GM21737 (cell line): ENCODE data around the gene CNPPD1.

Experiments used
- ATAC-seq: cut with Tn5 transposase; IDR thresholded peaks from one replicate; pipeline ENCODE4 v1.9.1; 2021; ENCODE audit warnings: mild to moderate bottlenecking, moderate library complexity; ENCODE audit not compliant: unreplicated experiment

CNPPD1 gene

DNA sequence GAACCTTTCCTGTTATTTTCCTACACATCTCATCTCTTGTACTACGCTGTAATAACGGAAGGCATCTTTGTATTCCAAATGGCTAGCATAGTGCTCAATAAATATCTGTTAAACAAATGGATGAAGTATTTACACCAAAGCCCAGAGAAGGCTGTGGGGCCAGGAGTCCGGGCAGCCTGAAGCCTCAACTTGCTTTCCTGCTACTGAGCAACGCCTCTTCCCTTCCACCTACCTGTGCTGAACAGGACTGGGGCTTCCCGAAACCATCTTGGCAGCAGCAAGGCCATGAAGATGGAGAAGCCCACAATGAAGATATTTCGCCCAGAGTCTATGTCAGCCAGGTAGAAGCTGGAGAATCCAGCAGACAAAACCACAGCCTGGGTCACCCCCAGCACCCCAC lies 13.6 kb downstream of the CNPPD1 start:
- no peak for ATAC-seq

DNA sequence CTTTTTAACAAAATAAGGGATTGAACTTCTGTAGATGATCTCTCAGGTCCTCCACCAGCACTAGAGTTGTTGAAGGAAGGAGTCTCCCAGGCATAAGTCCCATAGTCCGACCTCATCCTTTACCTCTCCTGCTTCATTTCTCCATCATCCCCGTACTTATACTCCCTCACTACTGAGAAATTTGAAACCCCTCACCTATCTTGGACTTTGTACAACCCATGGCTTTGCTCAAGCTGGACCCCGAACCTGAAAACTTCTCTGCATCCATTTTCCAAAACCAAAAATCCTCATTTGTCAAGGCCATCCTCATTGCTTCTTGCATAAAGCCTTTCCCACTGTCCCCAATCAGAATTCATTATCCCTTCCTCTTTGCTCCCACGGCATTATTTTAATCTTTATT lies 15.6 kb downstream of the CNPPD1 start:
- ATAC-seq, result no peak

DNA sequence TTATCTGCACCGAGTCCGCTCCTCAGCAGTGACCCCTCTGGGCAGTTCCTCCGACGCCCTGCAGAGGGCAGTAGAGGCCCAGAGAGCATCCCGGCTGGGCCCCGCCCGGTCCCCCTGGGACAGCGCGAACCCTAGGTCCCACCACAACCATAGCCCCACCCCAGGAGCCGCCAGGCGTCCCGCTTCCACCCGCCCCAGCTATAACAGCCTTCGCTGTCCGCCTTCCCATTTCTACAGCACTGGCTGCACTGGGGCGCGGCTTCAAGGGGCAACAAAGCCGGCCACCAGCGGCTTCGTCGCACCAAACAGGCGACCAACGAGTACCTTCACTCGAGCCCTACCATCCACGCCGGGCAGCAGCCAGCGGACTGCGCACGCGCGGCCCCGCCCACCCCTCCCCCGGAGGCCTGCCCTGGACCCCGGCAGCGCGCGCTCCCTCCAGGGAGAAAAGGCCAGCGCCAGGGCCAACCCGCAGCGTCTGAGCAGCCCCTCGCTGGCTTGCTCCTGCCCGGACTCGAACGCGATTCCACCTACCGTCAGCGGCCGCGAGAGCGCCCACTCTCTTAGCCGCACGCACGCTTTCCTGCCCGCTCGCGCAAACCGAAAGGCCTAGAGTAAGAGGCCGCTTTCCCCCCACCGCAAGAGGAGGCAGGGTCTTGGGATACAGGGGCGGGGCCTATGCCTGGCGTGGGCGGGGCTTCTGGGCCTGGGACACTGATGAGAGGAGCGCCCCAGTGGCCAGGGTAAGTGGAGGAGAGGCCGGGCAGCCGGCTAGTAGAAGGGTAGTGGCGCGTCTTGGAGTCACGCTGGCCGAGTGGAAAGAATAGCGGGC lies 16.3 kb downstream of the CNPPD1 start, which contains the start of gene NHEJ1:
Gene NHEJ1 (minus strand): TSS at position 630 of the 832 bp plus-strand sequence. CDS start 2,453 bp downstream, outside the sequence.
- ATAC-seq, result peak; percentile 84

DNA sequence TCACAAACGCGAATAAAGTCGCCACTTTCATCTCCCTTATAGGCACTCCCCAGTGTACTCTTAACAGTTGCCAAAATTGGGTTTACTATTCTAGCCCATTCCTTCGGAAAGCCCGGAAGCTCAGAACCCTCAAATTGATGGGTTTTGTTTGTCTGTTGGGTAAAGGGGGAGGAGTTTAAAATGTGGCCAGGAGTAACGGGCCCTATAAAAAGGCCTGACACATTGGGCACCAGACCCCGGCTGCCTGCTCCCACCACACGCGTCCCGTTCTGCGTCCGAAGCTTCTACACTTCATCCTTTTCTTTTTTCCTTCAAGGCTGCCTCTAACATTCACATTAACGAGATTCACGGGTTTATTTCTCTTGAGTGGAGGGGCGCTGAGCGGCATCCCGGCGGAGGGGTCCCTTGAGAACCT lies 16.9 kb downstream of the CNPPD1 start:
- no peak for ATAC-seq

DNA sequence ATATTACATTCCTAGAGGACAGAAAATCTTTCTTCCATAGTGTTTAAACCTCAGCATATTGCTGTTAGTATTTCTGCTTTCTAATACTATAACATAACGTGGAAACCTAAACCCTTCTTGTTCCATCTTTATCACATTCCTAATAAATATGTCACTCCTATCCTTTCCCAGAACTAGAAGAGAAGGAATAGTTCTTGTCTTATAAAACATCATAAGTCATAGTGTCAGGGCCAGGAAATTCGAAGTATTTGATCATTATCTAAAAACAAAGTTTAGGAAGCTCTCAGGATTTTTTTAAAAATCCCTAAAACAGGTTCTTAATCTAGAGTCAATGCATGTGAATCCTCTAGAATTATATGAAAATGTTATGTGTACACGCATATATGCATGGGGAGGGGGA lies 18.1 kb downstream of the CNPPD1 start:
- ATAC-seq, result no peak

DNA sequence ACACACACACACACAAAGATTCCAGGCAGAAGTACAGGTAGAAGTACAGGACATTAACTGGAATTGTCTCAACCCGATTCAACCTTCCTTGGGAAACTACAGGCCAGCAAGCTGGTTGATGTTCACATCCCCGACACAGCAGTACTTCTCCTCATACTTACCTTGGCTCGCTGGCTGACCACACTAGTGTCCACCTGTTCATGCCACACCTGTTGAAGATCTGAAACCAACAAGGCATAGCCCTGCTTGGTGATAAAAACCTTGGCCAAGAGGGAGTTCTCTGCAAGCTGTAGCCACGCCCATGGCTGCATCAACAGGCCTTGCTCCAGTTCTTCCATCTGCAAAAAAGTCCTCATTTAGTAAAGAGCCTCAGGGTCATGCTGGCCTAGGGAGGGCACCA lies 18.7 kb downstream of the CNPPD1 start:
- ATAC-seq, result no peak

DNA sequence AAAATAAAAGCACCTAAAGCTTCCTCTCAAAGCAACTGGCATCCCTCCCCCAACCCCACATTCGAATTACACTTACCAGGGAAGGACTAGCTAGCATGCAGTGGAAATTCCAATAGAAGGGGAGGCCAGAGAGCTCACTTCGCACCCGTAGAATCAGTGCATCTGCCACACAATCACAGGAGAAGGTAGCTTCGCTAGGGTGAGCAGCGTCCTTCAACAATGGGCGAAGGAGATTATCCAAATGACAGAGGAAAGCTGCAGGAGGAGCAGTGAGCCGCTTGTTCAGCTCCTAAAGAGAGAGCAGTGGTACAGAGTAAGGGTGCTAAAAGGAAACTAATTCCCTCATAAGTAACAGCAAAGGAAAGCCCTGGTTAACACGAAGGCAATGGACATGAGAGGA lies 19.3 kb downstream of the CNPPD1 start:
- ATAC-seq, result no peak

DNA sequence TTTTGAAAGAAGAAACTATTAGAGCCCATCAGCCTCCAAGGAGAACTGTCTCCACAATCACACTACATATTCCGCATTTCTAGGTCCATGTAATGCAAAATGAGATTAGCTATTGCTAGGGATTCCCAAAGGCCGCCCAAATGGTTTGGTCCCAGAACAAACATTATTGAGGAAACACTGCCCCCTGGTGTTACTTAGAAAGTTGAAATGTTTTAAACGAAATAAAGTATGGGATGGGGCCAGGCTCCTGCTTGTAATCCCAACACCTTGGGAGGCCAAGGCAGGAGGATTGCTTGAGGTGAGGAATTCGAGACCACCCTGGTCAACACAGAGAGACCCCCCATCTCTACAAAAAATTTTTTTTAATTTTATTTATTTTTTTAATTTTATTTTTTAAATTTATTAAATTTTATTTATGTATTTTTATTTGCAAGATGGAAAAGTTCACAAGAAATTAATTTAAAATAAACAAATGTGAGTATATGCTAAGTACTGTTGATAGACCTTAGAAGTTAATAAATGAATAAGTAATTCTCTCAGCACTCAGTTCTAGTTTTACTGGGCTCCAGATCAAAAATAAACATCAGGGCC lies 21.6 kb downstream of the CNPPD1 start:
- no peak for ATAC-seq

DNA sequence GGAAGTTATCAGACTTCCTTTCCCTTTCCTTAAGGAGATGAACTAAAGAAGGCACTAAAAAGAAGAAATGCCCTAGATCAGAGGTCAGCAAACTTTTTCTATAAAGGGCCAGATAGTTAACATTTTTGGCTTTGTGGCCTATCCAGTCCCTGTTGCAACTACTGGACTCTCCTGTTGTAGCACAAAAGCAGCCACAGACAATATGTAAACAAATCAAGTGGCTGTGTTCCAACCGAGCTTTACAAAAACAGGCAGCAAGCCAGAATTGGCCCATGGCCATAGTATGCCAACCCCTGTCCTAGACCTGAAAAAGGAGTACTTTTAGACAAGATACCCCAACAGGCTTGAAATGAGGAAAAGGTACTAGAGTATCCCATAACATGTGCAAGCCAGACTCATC lies 27.1 kb downstream of the CNPPD1 start:
- no peak for ATAC-seq

DNA sequence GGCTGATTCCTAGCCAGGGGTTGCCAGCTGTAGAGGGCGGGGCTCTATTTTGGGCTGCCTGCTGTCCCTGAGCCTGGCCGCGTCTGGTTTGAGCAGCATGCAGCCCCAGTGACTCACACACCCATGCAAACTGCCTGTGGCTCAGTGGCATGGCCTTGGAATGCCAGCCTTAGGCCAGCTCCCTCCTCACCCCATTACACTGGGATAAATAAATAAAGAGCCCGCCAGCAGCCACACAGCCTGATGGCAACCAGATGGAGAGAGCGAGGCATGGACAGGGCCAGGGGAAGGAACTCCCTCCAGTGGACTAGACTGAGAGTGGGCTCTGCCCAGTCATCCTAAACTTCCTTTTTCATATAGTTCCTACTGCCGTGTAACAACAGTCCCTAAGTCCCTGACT lies 34.4 kb downstream of the CNPPD1 start:
- no peak for ATAC-seq

DNA sequence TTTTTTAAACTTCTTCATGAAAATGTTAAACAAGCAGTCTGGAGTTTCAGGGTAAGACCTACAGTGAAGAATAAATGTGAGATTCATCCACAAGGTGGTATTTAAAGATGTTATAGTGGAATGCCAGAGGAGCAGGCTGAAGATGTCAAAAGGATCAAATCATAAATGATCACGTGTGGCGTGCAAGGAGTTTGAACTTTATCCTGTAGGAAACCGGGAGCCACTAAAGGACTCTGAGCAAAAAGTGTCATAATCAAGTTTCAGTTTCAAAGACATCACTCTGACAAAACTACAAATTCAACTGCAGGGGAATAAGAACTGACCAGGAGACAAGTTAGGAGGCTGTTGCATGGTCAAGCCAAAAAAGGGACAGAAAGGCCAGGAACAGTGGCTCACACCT lies 36.0 kb downstream of the CNPPD1 start:
- ATAC-seq, result no peak

DNA sequence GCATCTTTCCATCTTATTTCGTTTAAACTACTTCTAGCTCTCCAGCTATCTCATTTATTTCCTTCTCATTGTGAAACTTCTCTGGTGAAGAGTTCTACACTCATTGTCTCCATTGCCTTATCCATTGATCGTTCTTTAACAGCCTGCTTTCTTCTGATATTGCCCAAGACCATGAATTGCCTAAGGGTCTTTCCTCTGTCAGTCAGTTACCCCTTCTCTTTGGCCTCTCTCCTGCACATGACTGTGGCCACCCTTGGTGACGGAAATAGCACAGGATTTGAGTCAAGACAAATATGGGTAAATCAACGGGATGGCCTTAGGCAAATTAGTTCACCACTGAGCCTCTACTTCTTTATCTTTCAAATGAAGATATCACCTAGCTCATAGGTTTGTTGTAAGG lies 42.7 kb downstream of the CNPPD1 start:
- ATAC-seq, result no peak

DNA sequence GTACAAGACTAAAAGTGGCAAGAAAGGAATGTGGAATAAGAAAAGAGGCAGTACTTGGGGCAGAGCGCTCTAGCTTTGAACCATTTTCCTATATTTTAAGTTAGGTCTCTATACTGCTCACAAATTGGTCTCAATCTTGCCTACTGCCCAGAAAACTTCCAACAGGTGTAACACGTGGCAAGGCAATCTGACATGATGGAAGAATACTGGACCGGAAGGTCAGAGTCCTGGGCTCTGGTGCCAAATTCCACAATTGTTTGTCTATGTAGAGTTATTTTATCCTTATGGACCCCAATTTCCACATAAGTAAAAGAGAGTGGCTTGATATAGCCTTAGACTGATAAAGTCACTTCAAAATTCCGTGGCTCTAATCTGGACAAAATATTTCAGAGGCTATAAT lies 45.0 kb downstream of the CNPPD1 start:
- no peak for ATAC-seq

DNA sequence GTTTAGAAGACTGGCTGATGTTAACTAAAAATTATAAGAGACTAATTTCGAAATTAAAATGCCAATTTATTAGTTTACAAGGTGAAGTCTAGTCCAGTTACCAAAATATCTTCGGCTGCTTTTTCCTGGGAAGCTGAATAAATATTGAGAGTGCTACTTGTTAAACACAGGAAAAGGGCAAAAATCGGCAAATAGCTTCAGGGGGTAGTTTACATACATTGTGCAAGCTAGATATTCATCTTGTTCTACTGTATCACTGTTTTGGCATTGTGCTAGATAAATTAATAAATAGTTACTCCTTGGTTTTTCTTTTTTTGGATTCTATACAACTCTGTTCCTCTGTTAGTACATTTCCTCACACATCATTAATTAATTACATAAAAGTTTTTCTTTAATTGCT lies 45.4 kb downstream of the CNPPD1 start:
- no peak for ATAC-seq

DNA sequence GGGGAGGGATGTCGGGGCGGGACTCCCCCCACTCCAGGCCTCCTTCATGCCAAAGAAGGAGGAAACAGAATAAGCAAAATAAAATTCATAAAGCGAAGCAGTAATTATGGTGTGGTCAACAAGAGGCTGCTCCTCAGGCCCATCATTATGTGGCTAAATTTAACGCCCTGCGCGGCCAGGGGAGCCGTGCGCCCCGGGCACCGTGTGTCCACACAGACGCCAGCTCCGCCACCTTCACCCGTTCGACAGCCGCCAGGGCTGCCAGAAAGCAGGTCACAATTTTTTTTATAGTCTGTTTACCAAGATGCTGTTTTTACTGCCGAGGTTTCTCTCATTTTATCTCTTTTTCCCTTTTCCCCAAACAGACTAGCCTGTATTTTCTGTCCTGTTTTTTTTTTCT lies 47.1 kb downstream of the CNPPD1 start:
- ATAC-seq, result no peak

DNA sequence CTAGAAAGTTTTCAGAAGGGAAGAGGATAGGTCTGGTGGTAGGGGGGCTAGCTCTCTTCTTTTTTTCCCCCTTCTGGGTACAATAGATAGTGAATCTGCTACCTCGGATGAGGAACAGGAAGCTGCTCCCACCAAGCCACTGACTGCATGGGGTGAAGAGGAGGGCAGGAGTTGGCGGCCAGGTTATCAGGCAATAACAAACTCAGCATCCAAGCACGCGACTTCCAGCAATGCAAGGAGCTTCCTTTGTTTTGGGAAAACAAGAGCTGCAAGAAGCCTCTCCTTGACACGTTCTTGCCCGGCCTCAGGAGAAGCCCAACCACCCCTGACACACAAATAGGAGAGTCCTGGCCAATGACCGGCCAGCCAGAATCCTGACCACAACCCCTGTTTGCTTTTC lies 48.3 kb downstream of the CNPPD1 start:
- no peak for ATAC-seq

DNA sequence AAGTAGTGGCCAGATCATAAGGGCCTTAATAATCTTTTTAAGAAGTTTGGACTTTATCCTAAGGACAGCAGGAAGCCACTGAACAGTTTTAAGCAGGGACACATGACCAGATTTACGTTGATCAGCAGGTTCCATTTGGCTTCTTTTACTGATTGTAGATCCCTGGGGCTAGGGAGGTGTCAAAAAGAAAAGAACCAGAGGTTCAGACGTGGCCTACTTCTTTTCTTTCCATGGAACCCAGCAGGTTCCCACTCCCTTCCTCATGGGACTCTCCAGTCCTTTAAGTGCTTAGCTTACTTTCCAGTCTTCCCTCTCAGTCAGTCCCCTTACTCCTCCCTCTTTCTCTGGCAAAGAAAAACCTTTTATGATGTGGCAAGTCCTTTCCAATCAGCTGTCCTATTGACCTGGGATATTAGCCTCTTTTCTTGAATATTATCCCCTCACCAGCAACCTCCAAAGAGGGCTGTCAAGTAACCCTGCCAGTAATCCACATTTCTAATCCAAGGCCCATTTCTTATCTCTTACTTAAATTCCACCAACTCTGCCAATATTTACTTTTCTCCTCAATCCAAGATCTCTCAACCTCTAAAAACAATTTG lies 49.6 kb downstream of the CNPPD1 start:
- no peak for ATAC-seq

DNA sequence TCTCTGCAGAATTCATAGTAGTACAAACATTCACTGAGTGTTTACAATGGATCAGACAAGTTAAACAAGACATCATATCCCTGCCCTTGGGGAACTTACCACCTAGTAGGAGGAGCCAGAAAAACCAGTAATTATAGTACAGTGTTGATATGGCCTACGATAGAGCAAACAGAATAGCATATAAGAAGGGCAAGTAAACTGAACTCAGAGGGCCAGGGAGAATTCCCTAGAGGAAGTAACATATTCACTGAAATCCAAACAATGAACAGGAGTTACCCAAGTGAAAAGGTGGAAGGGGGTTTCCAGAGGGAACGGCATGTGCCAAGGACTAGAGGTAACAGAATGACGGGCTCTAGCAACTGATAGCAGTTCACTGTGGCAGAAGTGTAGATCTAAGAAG lies 50.2 kb downstream of the CNPPD1 start:
- no peak for ATAC-seq

DNA sequence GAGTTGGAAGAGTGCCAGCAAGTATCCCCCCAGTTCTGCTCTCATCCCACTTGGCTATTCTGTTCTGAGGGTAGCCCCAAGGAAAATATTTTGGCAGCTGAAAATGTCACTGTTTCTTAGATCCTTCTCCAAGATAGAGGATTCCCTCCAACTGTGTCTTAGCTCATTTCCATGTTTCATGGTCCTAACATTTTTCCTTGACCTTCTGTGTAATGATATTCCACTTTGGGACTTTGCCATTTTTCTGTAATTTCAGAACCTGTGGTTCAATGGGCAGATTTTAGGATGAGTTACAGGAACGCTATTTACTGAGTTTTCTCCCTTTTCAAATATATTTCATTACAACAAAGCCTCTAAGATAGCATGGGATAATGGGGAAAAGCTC lies 50.8 kb downstream of the CNPPD1 start:
- ATAC-seq, result no peak

DNA sequence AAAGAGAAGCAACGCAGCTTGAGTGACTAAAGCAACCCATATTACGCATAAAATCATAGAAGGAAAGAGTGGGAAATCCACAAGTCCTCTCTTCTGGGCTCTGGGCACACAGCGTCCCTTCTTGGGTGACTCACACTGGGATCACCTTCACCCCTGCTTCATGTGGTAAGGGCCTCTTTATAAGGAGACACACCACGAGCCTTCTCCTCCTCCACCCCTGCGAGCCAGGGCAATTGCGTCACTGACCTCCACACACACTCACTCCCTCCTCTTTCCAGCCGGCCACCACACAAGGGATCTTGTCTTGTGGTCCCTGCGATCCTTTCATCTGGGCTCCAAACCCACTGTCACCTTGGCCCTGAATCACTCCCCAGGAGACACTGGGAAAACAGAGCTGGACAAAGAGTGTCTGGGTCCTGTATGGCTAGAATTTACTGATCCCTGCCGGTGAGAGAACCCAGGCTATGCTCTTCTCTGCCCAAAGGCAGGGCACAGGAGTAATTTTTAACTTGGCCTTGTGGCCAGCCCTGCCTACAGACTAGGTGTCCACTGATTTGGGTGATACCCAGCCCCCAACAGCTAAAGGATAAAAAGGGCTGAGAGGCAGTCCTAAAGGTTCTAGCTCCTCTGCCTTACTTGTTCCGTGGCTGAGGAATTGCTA lies 51.4 kb downstream of the CNPPD1 start:
- no peak for ATAC-seq

DNA sequence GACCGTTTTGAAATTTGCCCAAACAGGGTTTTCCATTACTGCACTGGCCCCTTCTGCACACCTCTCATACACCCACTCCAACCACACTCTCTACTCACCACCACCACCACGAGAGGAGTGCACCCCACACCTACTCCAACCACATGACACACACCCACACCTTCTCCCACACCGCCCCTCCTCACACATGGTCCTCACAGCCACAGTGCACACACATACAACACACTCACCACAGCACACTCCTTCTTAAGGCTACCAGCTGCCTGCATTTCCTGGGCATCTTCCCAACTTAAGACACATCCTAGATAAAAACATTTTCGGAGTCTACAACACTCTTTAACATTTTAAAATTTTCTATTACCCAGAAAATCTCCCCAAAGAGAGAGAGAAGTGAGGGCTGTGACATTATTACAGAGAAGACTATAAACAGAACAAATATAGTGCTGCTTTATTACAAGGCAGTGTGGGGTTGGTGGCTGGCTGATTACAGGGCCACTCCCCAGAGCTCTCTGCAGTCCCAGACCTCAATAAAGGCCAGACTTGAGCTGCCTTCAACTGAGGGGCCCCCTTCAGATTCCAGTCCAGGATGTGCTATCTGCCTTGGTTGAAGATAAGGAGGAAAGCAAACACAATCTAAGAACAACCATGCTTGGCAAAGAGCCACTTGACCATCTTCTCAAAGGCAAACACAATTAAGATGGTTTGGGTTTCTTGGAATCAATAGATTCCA lies 52.2 kb downstream of the CNPPD1 start:
- no peak for ATAC-seq
